CD14-positive monocyte (primary cell): ENCODE data around the gene GAPT. TPM values are rescaled to one million over a fixed set of nuclear protein-coding genes. Genes with fewer than 3 reads are reported as not detected.

ENCODE experiments used
- DNase-seq, 3 donors: peaks; one replicate each; pipeline ENCODE4 v3.0.0-alpha.2; 2011 to 2022
- H2AFZ ChIP-seq: 2 replicates; pipeline ENCODE4 v1.6.0; 2012; ENCODE audit warnings: mild to moderate bottlenecking, low read depth, low read length, inconsistent platforms; ENCODE audit not compliant: insufficient read depth, poor library complexity, severe bottlenecking
- H3K27ac ChIP-seq, 2 donors: 1 replicate in 1 of 2; 2 replicates in 1 of 2; pipeline ENCODE4 v1.5.1; 2012 to 2013; ENCODE audit warnings: low read length in 2 of 2, control low read depth in 1 of 2, inconsistent platforms in 1 of 2, low read depth in 1 of 2, mild to moderate bottlenecking in 1 of 2
- H3K27me3 ChIP-seq, 2 donors: one replicate each; pipeline versions ENCODE4 v1.6.0 to v1.6.1; 2011 to 2013; ENCODE audit warnings: low read length in 2 of 2; ENCODE audit not compliant: control insufficient read depth in 2 of 2, insufficient read depth in 2 of 2
- H3K36me3 ChIP-seq, 2 donors: replicated peaks in 1 of 2; 1 replicate in 1 of 2; 2 replicates in 1 of 2; pipeline versions ENCODE4 v1.5.1 to v1.6.1; 2012 to 2013; ENCODE audit warnings: low read length in 2 of 2, control low read depth in 1 of 2, inconsistent platforms in 1 of 2, mild to moderate bottlenecking in 1 of 2; ENCODE audit not compliant: insufficient read depth in 2 of 2, control insufficient read depth in 1 of 2
- H3K4me1 ChIP-seq, 2 donors: 1 replicate in 1 of 2; 2 replicates in 1 of 2; pipeline versions ENCODE4 v1.5.1 to v1.6.1; 2012 to 2013; ENCODE audit warnings: low read length in 2 of 2, control low read depth in 1 of 2, inconsistent platforms in 1 of 2, mild to moderate bottlenecking in 1 of 2, moderate library complexity in 1 of 2; ENCODE audit not compliant: insufficient read depth in 2 of 2, control insufficient read depth in 1 of 2
- H3K4me2 ChIP-seq: replicated peaks from 2 replicates; pipeline ENCODE3; 2012; ENCODE audit warnings: low read length, moderate library complexity, mild to moderate bottlenecking; ENCODE audit not compliant: poor library complexity, severe bottlenecking; ENCODE audit errors: extremely low read depth
- H3K4me3 ChIP-seq, 3 experiments: fragments of 200-600 bp in 1 of 3; sonication (generic) in 1 of 3; replicated peaks in 1 of 3; 1 replicate in 2 of 3; 2 replicates in 1 of 3; pipeline ENCODE4 v1.5.1; 2011 to 2013; ENCODE audit warnings: low read length in 3 of 3, mild to moderate bottlenecking in 3 of 3, control low read depth in 2 of 3, low read depth in 2 of 3, inconsistent platforms in 1 of 3, moderate library complexity in 1 of 3
- H3K79me2 ChIP-seq: 2 replicates; pipeline ENCODE4 v1.6.0; 2012; ENCODE audit warnings: mild to moderate bottlenecking, control low read depth, inconsistent platforms, low read length, moderate library complexity; ENCODE audit not compliant: insufficient read depth
- H3K9ac ChIP-seq: 2 replicates; pipeline ENCODE4 v1.6.0; 2017; ENCODE audit warnings: low read length, mild to moderate bottlenecking; ENCODE audit not compliant: insufficient read depth, poor library complexity, severe bottlenecking
- H3K9me3 ChIP-seq, 2 donors: replicated peaks in 1 of 2; 1 replicate in 1 of 2; 2 replicates in 1 of 2; pipeline versions ENCODE4 v1.5.1 to v1.6.1; 2012 to 2013; ENCODE audit warnings: low read length in 2 of 2, control low read depth in 1 of 2; ENCODE audit not compliant: control insufficient read depth in 1 of 2, insufficient read depth in 1 of 2
- H4K20me1 ChIP-seq: 2 replicates; pipeline ENCODE4 v1.6.0; 2012; ENCODE audit warnings: mild to moderate bottlenecking, low read length, control low read depth, moderate library complexity; ENCODE audit not compliant: insufficient read depth
- H3K27ac Mint-ChIP-seq, 7 donors: one replicate each; pipeline ENCODE4 v1.8.0; 2020; ENCODE audit warnings: mild to moderate bottlenecking in 7 of 7, mixed read lengths in 7 of 7, moderate library complexity in 6 of 7, inconsistent platforms in 2 of 7
- H3K27me3 Mint-ChIP-seq, 3 donors: one replicate each; pipeline ENCODE4 v1.8.0; 2021 to 2022; ENCODE audit warnings: low read depth in 3 of 3, mild to moderate bottlenecking in 3 of 3, mixed read lengths in 3 of 3, moderate library complexity in 3 of 3, inconsistent platforms in 1 of 3
- H3K36me3 Mint-ChIP-seq, 2 donors: one replicate each; pipeline ENCODE4 v1.8.0; 2020; ENCODE audit warnings: mixed read lengths in 2 of 2, inconsistent platforms in 1 of 2, mild to moderate bottlenecking in 1 of 2
- H3K4me1 Mint-ChIP-seq: one replicate; pipeline ENCODE4 v1.8.0; 2020; ENCODE audit warnings: mild to moderate bottlenecking, mixed read lengths
- H3K4me3 Mint-ChIP-seq, 2 donors: one replicate each; pipeline ENCODE4 v1.8.0; 2020; ENCODE audit warnings: mild to moderate bottlenecking in 2 of 2, mixed read lengths in 2 of 2, moderate library complexity in 1 of 2
- H3K9me3 Mint-ChIP-seq, 7 donors: one replicate each; pipeline ENCODE4 v1.8.0; 2020 to 2022; ENCODE audit warnings: mixed read lengths in 7 of 7, mild to moderate bottlenecking in 6 of 7, moderate library complexity in 6 of 7, inconsistent platforms in 2 of 7
- WGBS: methylation state at CpG from one replicate; pipeline ENCODE4 v1.1.5; 2013; ENCODE audit warnings: missing lambda C conversion rate; ENCODE audit not compliant: insufficient coverage; 5-methylcytosine and 5-hydroxymethylcytosine counted together
- intact Hi-C, 2 donors: fragments of 100-400 bp; cut with micrococcal nuclease; formaldehyde crosslinking; loops; one replicate each; pipeline versions ENCODE4 v1.15.0 to v1.15.1; 2023
- polyA plus RNA-seq, 3 donors: library from polyadenylated mRNA; depleted of rRNA in 1 of 3; unstranded in 2 of 3; stranded (reverse) in 1 of 3; fragments of 300-500 nt in 2 of 3; fragments of >200 nt in 1 of 3; fragmentation: Illumina TruSeq in 2 of 3; gene quantifications; 1 replicate in 2 of 3; 2 replicates in 1 of 3; pipeline ENCODE4 v1.2.3, GENCODE V29; 2012 to 2021
- TF ChIP-seq, protein P1 (sequence below): fragments of 200-600 bp; IDR thresholded peaks from one replicate; pipeline ENCODE4 v1.8.0; 2022; ENCODE audit warnings: antibody characterized with exemption, mild to moderate bottlenecking

Gene GAPT
- polyA plus RNA-seq, 3 donors = 46.7 to 173 (median 103) TPM

DNA sequence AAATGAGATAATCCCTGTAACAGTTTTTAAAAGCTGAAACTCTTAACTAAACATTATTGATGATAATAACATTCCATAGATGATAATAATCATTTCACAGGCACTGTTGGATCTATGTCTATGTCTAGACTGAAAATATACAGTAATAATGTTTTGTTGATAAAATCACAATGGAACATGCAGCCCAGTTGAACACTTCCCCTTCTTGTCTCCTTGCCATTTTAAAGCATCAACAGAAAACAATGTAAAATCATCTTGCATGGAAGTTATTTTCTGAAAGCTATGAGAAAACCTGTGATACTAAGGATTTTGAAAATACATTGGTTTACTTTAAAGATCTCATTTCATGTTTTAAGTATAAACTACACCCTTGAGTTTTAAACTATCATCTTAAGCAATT lies 1.9 kb downstream of the GAPT start:
- peaks cover 17 to 24% of the 10 kb centered on the region in 2 donors for H3K36me3 ChIP-seq
- peaks cover 65% of the 10 kb centered on the region for H3K79me2 ChIP-seq
- peak overlapping the region; percentile 82 for H3K4me2 ChIP-seq
- TF ChIP-seq, protein P1, sequence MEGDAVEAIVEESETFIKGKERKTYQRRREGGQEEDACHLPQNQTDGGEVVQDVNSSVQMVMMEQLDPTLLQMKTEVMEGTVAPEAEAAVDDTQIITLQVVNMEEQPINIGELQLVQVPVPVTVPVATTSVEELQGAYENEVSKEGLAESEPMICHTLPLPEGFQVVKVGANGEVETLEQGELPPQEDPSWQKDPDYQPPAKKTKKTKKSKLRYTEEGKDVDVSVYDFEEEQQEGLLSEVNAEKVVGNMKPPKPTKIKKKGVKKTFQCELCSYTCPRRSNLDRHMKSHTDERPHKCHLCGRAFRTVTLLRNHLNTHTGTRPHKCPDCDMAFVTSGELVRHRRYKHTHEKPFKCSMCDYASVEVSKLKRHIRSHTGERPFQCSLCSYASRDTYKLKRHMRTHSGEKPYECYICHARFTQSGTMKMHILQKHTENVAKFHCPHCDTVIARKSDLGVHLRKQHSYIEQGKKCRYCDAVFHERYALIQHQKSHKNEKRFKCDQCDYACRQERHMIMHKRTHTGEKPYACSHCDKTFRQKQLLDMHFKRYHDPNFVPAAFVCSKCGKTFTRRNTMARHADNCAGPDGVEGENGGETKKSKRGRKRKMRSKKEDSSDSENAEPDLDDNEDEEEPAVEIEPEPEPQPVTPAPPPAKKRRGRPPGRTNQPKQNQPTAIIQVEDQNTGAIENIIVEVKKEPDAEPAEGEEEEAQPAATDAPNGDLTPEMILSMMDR = no peak
- peaks cover 43 to 63% of the 10 kb centered on the region in 2 donors for H3K4me1 ChIP-seq
- DNase-seq = peak in 1 of 3 donors; percentile 27
- peaks cover 0 to 2% (median 0%) of the 10 kb centered on the region in 3 donors for H3K27me3 Mint-ChIP-seq
- H4K20me1 ChIP-seq = no peaks in the 10 kb centered on the region
- H3K27ac Mint-ChIP-seq = peak overlapping the region in 2 of 7 donors; percentile 25 to 65
- H3K9me3 Mint-ChIP-seq = peaks cover 0 to 5% (median 2%) of the 10 kb centered on the region in 7 donors
- no peaks in the 10 kb centered on the region for H3K27me3 ChIP-seq
- intact Hi-C loops = no loop called here
- peak overlapping the region; percentile 72 to 98 (median 80) for H3K4me3 ChIP-seq
- H3K4me3 Mint-ChIP-seq = peak overlapping the region; percentile 75 to 92
- H3K36me3 Mint-ChIP-seq = peaks cover 29 to 37% of the 10 kb centered on the region in 2 donors
- peaks cover 0 to 3% of the 10 kb centered on the region in 2 donors for H3K9me3 ChIP-seq
- peak overlapping the region; percentile 75 for H3K9ac ChIP-seq
- no peak overlapping the region for H2AFZ ChIP-seq
- peaks cover 64% of the 10 kb centered on the region for H3K4me1 Mint-ChIP-seq
- peak overlapping the region in 1 of 2 donors; percentile 91 for H3K27ac ChIP-seq

DNA sequence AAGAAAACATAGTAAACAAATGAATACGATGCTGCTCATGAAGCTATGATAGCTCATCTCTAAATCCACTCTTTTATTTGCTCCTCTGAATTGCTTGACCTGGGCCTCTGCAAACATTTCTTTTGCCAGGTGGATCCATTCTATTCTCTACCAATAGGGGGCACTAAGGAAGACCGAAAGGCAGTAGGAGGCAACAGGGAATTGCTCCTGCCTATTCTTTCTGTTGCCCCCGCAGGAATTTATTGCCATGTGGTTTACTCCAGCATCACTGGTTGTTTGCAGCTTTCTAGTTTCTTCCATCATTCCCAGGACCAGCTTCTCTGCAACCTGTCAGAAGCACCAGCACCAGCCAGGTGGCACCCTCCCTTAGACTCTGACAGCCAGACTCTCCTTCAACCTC lies 5.3 kb downstream of the GAPT start:
- H3K27ac ChIP-seq = peak overlapping the region in 1 of 2 donors; percentile 14
- no peaks in the 10 kb centered on the region for H3K27me3 ChIP-seq
- Mint-ChIP-seq H3K27ac (peak overlapping the region in 5 of 7 donors; percentile 24 to 51 (median 28)), H3K27me3 (no peaks in the 10 kb centered on the region), H3K4me3 (no peak overlapping the region), H3K9me3 (peaks cover 0 to 5% (median 2%) of the 10 kb centered on the region in 7 donors), H3K4me1 (peaks cover 72% of the 10 kb centered on the region), H3K36me3 (peaks cover 32 to 40% of the 10 kb centered on the region in 2 donors)
- H3K9me3 ChIP-seq = peaks cover 0 to 3% of the 10 kb centered on the region in 2 donors
- H2AFZ ChIP-seq = no peak overlapping the region
- H3K4me3 ChIP-seq = no peak overlapping the region
- peaks cover 17 to 24% of the 10 kb centered on the region in 2 donors for H3K36me3 ChIP-seq
- H3K4me2 ChIP-seq = no peak overlapping the region
- DNase-seq = no peak
- H3K79me2 ChIP-seq = peaks cover 73% of the 10 kb centered on the region
- intact Hi-C loops = no loop called here
- H3K9ac ChIP-seq = no peak overlapping the region
- WGBS = 88% methylated on average over 2 of the region's 3 CpGs
- TF ChIP-seq, protein P1 = no peak
- no peaks in the 10 kb centered on the region for H4K20me1 ChIP-seq
- peaks cover 55 to 67% of the 10 kb centered on the region in 2 donors for H3K4me1 ChIP-seq
